HS-27A (cell line): ENCODE measurements around the gene TOX3.

Experiments
- DNase-seq: peaks from one replicate; pipeline ENCODE4 v3.0.0-alpha.2; 2012; ENCODE audit warnings: low read depth, missing footprints

TOX3 gene

GRCh38 chr16:52398021-52398420, 148.9 kb downstream of the TOX3 start:
- DNase-seq, result no peak

DNA sequence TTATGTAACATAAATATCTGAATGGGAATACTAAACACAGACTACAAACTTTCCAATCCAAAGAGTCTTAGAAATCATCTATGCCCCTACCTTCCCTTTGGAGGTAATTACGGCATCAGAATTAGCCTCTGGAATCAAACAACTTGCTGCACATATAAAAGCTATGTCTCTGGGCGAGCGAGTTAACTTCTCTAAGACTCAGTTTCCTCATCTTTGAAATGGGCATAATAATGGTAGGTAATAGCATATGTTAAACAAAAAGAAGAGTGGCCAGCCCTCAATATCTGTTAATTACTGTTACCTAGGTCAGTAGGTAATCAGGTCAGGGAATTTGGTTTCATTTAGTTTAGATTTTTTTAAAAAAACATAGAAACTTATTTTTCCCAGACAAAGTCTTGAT, 153.5 kb downstream of the TOX3 start:
- DNase-seq, result no peak

DNA sequence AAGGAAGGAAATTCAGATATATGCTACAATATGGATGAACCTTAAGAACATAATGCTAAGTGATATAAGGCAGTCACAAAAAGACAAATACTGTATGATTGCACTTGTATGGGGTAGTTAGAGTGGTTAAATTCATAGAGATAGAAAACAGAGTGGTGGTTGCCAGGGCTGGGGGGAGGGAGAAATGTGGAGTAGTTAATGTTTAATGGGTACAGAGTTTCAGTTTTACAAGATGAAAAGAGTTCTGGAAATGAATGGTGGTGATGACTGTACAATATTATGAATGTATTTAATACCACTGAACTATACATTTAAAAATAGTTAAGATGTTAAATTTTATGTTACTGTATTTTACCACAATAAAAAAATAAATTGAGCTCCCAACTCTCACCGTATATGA, 157.9 kb downstream of the TOX3 start:
- no peak for DNase-seq
